DMS53 treated with DMSO at 0.1 percent for 48 hours (cell line): ENCODE results near the gene NAA50.

Source experiments
- DNase-seq: peaks from one replicate; lab custom pipeline; 2025; ENCODE audit not compliant: unreplicated experiment; lab: John Stamatoyannopoulos, UW

The NAA50 gene

GRCh38 chr3:113745756-113746547, at the start of gene NAA50:
NAA50 (minus strand) TSS chr3:113746249; CDS start chr3:113745949, 300 bp downstream.
- DNase-seq: peak; percentile 68

GRCh38 chr3:113795693-113796092, 49.6 kb upstream of the NAA50 start:
- no peak for DNase-seq

GRCh38 chr3:113794526-113794925, 48.5 kb upstream of the NAA50 start:
- no peak for DNase-seq

- no peak for DNase-seq
Measured at GRCh38 chr3:113791381-113791780, 45.3 kb upstream of the NAA50 start.

- no peak for DNase-seq
Measured at GRCh38 chr3:113783980-113784379, 37.9 kb upstream of the NAA50 start.

- DNase-seq: no peak
Measured at GRCh38 chr3:113783463-113783862, 37.4 kb upstream of the NAA50 start.

- DNase-seq: no peak
Measured at GRCh38 chr3:113776564-113776963, 30.5 kb upstream of the NAA50 start.

GRCh38 chr3:113775516-113775915, 29.5 kb upstream of the NAA50 start:
- no peak for DNase-seq

- no peak for DNase-seq
Measured at GRCh38 chr3:113773381-113773780, 27.3 kb upstream of the NAA50 start.

- no peak for DNase-seq
Measured at GRCh38 chr3:113771993-113772392, 25.9 kb upstream of the NAA50 start.

- DNase-seq: no peak
Measured at GRCh38 chr3:113769551-113769950, 23.5 kb upstream of the NAA50 start.

- DNase-seq: no peak
Measured at GRCh38 chr3:113764698-113765097, 18.6 kb upstream of the NAA50 start.

GRCh38 chr3:113758389-113759024, 12.5 kb upstream of the NAA50 start:
- DNase-seq: no peak

GRCh38 chr3:113754494-113755159, 8.6 kb upstream of the NAA50 start:
- DNase-seq: no peak

- DNase-seq: no peak
Measured at GRCh38 chr3:113753376-113753985, 7.4 kb upstream of the NAA50 start.

GRCh38 chr3:113751141-113751540, 5.1 kb upstream of the NAA50 start:
- DNase-seq: no peak

- no peak for DNase-seq
Measured at GRCh38 chr3:113747283-113748046, 1.4 kb upstream of the NAA50 start.

- peak; percentile 85 for DNase-seq
Measured at GRCh38 chr3:113746548-113747282, 666 bp upstream of the NAA50 start, which contains the start of gene ATP6V1A. ATP6V1A (plus strand) TSS chr3:113747035; CDS start chr3:113778754, 31,719 bp downstream.

GRCh38 chr3:113744941-113745755, 901 bp downstream of the NAA50 start:
- DNase-seq: peak; percentile 56
